ENCODE measurements around the gene CDH20.

GRCh38 chr18:61368001-61368400, 34.8 kb downstream of the CDH20 start:
- TF ChIP-seq CTCF (conservative IDR thresholded peaks at IDR 0.05; ENCODE audit: low read depth, low read length): no peak
- TF ChIP-seq SMC3 (IDR thresholded peaks at IDR 0.05; ENCODE audit: low read depth, low read length): no peak
- TF ChIP-seq USF2 (IDR thresholded peaks at IDR 0.05; ENCODE audit: low read depth, low read length): no peak
- no peak for TF ChIP-seq POLR2A (IDR thresholded peaks at IDR 0.05; ENCODE audit: low read depth, low read length)
- no peak for TF ChIP-seq BHLHE40 (IDR thresholded peaks at IDR 0.05; ENCODE audit: low read depth, low read length)
- no peak for TF ChIP-seq CEBPB (IDR thresholded peaks at IDR 0.05; ENCODE audit: low read depth, low read length)
- TF ChIP-seq RFX5 (IDR thresholded peaks at IDR 0.05; ENCODE audit: low read depth, low read length): no peak
- TF ChIP-seq RAD21 (IDR thresholded peaks at IDR 0.05; ENCODE audit: low read length): no peak
- TF ChIP-seq MAFK (IDR thresholded peaks at IDR 0.05; ENCODE audit: low read depth, low read length): no peak
- no peak for TF ChIP-seq MXI1 (IDR thresholded peaks at IDR 0.05; ENCODE audit: borderline replicate concordance, low read depth, low read length)
- TF ChIP-seq CHD1 (IDR thresholded peaks at IDR 0.05; ENCODE audit: low read depth, low read length): no peak
- TF ChIP-seq MAZ (IDR thresholded peaks at IDR 0.05; ENCODE audit: borderline replicate concordance, low read depth, low read length): no peak
